Measurements from ENCODE around the gene MTSS2.
"Not testable (repeated sequence)": the region's sequence is repeated elsewhere in the genome, so short reads cannot be mapped to it uniquely, and the experiment has no call there.

Gene MTSS2

GRCh38 chr16:70651524-70651923, 34.3 kb downstream of the MTSS2 start:
- DNase-seq = no peak

- no peak for DNase-seq
Measured at GRCh38 chr16:70650216-70650615, 35.6 kb downstream of the MTSS2 start.

- DNase-seq = no peak
Measured at GRCh38 chr16:70649300-70649699, 36.6 kb downstream of the MTSS2 start.

- no peak for DNase-seq
Measured at GRCh38 chr16:70648606-70649005, 37.2 kb downstream of the MTSS2 start.

GRCh38 chr16:70647441-70648359, 38.2 kb downstream of the MTSS2 start:
- no peak for DNase-seq

GRCh38 chr16:70646260-70647241, 39.3 kb downstream of the MTSS2 start, which contains the start of gene IL34:
TSS of gene IL34 (plus strand) at chr16:70646559. CDS start at chr16:70646948, 389 bp downstream.
- DNase-seq = no peak

GRCh38 chr16:70644763-70645597, 40.9 kb downstream of the MTSS2 start:
- DNase-seq = no peak

GRCh38 chr16:70643264-70643663, 42.6 kb downstream of the MTSS2 start:
- not testable (repeated sequence) for DNase-seq

- DNase-seq = no peak
Measured at GRCh38 chr16:70642633-70643032, 43.2 kb downstream of the MTSS2 start.

GRCh38 chr16:70638814-70639792, 46.8 kb downstream of the MTSS2 start:
- DNase-seq = no peak

All from NCI-H446 (cell line).